ENCODE data around the gene IKZF1.

Gene IKZF1

GRCh38 chr7:50303335-50304128 lies 984 bp upstream of the IKZF1 start:
- TF ChIP-seq EZH2 (IDR thresholded peaks at IDR 0.05) (no peak), POLR2AphosphoS5 (IDR thresholded peaks at IDR 0.05; ENCODE audit: borderline replicate concordance, low read depth, low read length) (no peak)
- no peak for DNase-seq (ENCODE audit: low read depth, low spot score)
- Histone ChIP-seq H3K9me3 (ENCODE audit: low read depth, low read length) (no peaks in the 10 kb centered on the region), H3K4me3 (no peak overlapping the region), H3K36me3 (ENCODE audit: insufficient read depth, low read length) (no peaks in the 10 kb centered on the region), H3K9ac (ENCODE audit: insufficient read length) (no peak overlapping the region), H3K27ac (no peak overlapping the region)

GRCh38 chr7:50304911-50305582 lies 531 bp downstream of the IKZF1 start:
- no peak overlapping the region for H3K9ac ChIP-seq (ENCODE audit: insufficient read length)

GRCh38 chr7:50305583-50306493 lies 1.3 kb downstream of the IKZF1 start:
- H3K4me3 ChIP-seq = no peak overlapping the region
- no peak for TF ChIP-seq FOXP2 (optimal IDR thresholded peaks at IDR 0.05; ENCODE audit: control extremely low read depth, extremely low read length, insufficient read depth)
- no peak for TF ChIP-seq POLR2AphosphoS5 (IDR thresholded peaks at IDR 0.05; ENCODE audit: borderline replicate concordance, low read depth, low read length)
- TF ChIP-seq EZH2 (IDR thresholded peaks at IDR 0.05) = no peak
- H3K9me3 ChIP-seq (ENCODE audit: low read depth, low read length) = no peaks in the 10 kb centered on the region
- H3K9ac ChIP-seq (ENCODE audit: insufficient read length) = no peak overlapping the region
- no peak overlapping the region for H3K27ac ChIP-seq
- H3K36me3 ChIP-seq (ENCODE audit: insufficient read depth, low read length) = no peaks in the 10 kb centered on the region
- DNase-seq (ENCODE audit: low read depth, low spot score) = no peak

More at GRCh38 chr7:50304911-50305582, 531 bp downstream of the IKZF1 start:
- DNase-seq (ENCODE audit: low read depth, low spot score) = no peak
- Histone ChIP-seq H3K27ac (no peak overlapping the region), H3K9me3 (ENCODE audit: low read depth, low read length) (no peaks in the 10 kb centered on the region), H3K36me3 (ENCODE audit: insufficient read depth, low read length) (no peaks in the 10 kb centered on the region), H3K4me3 (0 out of 2 replicates have a peak overlapping the region, but pooled peaks have one; percentile 38)
- TF ChIP-seq POLR2AphosphoS5 (IDR thresholded peaks at IDR 0.05; ENCODE audit: borderline replicate concordance, low read depth, low read length) (no peak), EZH2 (IDR thresholded peaks at IDR 0.05) (peak; percentile 73)

GRCh38 chr7:50306494-50307367 lies 2.2 kb downstream of the IKZF1 start:
- no peak overlapping the region for H3K4me3 ChIP-seq
- H3K9ac ChIP-seq (ENCODE audit: insufficient read length) = no peak overlapping the region
- TF ChIP-seq EZH2 (IDR thresholded peaks at IDR 0.05) (no peak), POLR2AphosphoS5 (IDR thresholded peaks at IDR 0.05; ENCODE audit: borderline replicate concordance, low read depth, low read length) (no peak), FOXP2 (optimal IDR thresholded peaks at IDR 0.05; ENCODE audit: control extremely low read depth, extremely low read length, insufficient read depth) (no peak)
- H3K9me3 ChIP-seq (ENCODE audit: low read depth, low read length) = no peaks in the 10 kb centered on the region
- H3K27ac ChIP-seq = no peak overlapping the region
- H3K36me3 ChIP-seq (ENCODE audit: insufficient read depth, low read length) = no peaks in the 10 kb centered on the region
- no peak for DNase-seq (ENCODE audit: low read depth, low spot score)

- no peak overlapping the region for H3K27ac ChIP-seq
- DNase-seq (ENCODE audit: low read depth, low spot score) = no peak
- H3K9me3 ChIP-seq (ENCODE audit: low read depth, low read length) = no peaks in the 10 kb centered on the region
- H3K4me3 ChIP-seq = no peak overlapping the region
- no peak overlapping the region for H3K9ac ChIP-seq (ENCODE audit: insufficient read length)
- no peak for TF ChIP-seq FOXP2 (optimal IDR thresholded peaks at IDR 0.05; ENCODE audit: control extremely low read depth, extremely low read length, insufficient read depth)
- no peak for TF ChIP-seq POLR2AphosphoS5 (IDR thresholded peaks at IDR 0.05; ENCODE audit: borderline replicate concordance, low read depth, low read length)
- TF ChIP-seq EZH2 (IDR thresholded peaks at IDR 0.05) = no peak
- H3K36me3 ChIP-seq (ENCODE audit: insufficient read depth, low read length) = no peaks in the 10 kb centered on the region
Measured at GRCh38 chr7:50307368-50308032, 3.0 kb downstream of the IKZF1 start.

- H3K4me3 ChIP-seq = no peak overlapping the region
- no peak overlapping the region for H3K9ac ChIP-seq (ENCODE audit: insufficient read length)
- TF ChIP-seq POLR2AphosphoS5 (IDR thresholded peaks at IDR 0.05; ENCODE audit: borderline replicate concordance, low read depth, low read length) = no peak
- no peak for TF ChIP-seq EZH2 (IDR thresholded peaks at IDR 0.05)
- no peak for DNase-seq (ENCODE audit: low read depth, low spot score)
- no peaks in the 10 kb centered on the region for H3K9me3 ChIP-seq (ENCODE audit: low read depth, low read length)
- H3K27ac ChIP-seq = no peak overlapping the region
- no peaks in the 10 kb centered on the region for H3K36me3 ChIP-seq (ENCODE audit: insufficient read depth, low read length)
Measured at GRCh38 chr7:50308203-50308531, 3.7 kb downstream of the IKZF1 start.

GRCh38 chr7:50308532-50309385 lies 4.2 kb downstream of the IKZF1 start:
- no peak overlapping the region for H3K9ac ChIP-seq (ENCODE audit: insufficient read length)
- no peak overlapping the region for H3K4me3 ChIP-seq
- DNase-seq (ENCODE audit: low read depth, low spot score) = no peak
- no peaks in the 10 kb centered on the region for H3K9me3 ChIP-seq (ENCODE audit: low read depth, low read length)
- no peak for TF ChIP-seq FOXP2 (optimal IDR thresholded peaks at IDR 0.05; ENCODE audit: control extremely low read depth, extremely low read length, insufficient read depth)
- TF ChIP-seq POLR2AphosphoS5 (IDR thresholded peaks at IDR 0.05; ENCODE audit: borderline replicate concordance, low read depth, low read length) = no peak
- no peak overlapping the region for H3K27ac ChIP-seq
- H3K36me3 ChIP-seq (ENCODE audit: insufficient read depth, low read length) = no peaks in the 10 kb centered on the region
